HG03095 (cell line): Measurements from ENCODE around the gene PET100.

Source experiments
- ATAC-seq: cut with Tn5 transposase; IDR thresholded peaks from one replicate; pipeline ENCODE4 v1.9.1; 2021; ENCODE audit warnings: moderate library complexity; ENCODE audit not compliant: unreplicated experiment

Gene PET100, protein sequence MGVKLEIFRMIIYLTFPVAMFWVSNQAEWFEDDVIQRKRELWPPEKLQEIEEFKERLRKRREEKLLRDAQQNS

DNA sequence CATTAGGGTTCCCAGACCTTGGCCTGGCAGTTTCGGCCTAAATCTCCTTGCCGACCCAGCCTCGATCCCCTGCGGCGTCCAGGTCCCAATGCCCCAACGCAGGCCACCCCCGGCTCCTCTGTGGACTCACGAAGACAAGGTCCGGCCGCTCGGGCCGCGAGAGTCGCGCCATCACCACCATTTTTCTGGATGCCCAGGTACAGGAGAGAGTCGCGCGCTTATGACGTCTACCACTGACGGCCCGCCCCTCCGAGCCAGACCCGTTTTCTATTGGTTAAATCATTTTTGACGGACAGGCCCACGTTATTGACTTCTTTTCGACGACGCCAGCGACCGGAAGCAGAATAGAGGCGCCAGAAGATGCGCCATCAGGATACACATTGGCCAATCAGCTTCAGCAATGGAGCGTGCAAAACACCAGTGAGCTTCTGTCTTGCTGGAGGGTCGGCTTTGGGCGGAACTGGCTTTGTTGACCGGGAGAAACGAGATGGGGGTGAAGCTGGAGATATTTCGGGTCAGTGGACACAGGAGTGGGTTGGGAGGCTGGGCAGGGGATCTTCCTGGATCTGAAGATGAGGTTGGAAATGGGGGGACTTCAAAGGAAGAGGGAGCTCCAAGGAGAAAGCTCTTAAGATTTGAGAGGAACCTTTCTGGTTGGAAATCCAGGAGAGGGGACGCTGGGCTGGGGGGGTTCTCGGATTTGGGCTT is at the start of gene PET100, which contains the start of gene XAB2:
PET100 (plus strand) TSS at position 447 of the 708 bp plus-strand sequence; CDS start at position 488, 41 bp downstream.
XAB2 (minus strand) TSS at position 199 of the 708 bp plus-strand sequence; CDS start at position 181, 18 bp downstream.
- peak; percentile 75 for ATAC-seq

DNA sequence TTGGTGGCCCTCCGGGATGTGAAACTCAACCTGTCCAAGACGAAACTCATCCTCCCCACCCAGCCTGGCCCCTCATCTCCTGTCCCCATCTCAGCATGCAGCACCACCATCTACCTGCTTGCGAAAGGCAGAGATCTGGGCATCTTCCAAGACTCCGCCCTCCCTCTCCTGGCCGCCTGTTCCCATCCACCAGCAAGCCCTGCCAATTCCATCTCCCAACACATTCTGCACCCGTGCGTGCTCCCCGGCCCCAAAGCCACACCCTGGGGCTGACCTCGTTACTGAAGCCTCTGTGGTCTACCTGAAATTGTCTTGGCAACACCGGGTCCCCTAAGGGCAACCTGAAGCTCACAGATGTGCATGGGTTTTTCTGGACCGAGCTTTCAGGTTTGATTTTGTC is 47.1 kb upstream of the PET100 start:
- ATAC-seq = no peak

DNA sequence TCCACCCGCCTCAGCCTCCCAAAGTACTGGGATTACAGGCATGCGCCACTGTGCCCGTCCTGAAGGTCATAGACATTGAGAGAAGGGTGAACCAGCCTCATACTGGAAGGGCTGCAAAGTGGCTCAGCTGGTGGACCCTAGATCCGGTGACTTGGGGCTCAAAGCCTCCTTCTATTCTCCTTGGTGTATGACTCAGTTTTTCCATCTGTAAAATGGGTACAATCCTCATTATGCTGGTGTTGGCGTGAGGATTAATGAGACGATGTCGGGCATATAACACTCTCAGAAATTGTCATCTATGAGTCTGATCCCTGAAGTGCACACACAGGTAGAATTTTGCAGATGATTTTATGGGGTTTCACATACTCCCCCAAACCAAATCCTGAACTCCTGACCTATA is 39.8 kb upstream of the PET100 start:
- no peak for ATAC-seq

DNA sequence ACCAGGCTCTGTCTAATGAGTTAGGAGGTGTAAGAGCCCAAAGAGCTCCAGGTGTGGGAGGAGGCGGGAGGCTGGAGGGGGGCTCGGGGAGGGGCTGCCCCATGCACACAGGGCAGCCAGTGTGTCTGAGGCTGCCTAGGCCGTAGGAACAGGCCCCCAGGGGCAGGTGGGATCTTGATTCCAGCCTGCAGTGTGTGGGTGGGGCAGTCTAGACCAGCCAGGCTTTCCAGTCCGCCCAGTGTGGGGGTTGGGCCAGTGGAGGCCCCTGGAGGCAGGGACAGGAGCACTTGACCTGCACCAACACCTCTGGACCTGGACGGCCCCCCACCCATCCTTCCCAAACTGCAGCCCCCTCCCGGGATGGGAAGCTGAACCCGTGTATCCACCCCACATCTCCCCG is 39.3 kb upstream of the PET100 start:
- no peak for ATAC-seq

DNA sequence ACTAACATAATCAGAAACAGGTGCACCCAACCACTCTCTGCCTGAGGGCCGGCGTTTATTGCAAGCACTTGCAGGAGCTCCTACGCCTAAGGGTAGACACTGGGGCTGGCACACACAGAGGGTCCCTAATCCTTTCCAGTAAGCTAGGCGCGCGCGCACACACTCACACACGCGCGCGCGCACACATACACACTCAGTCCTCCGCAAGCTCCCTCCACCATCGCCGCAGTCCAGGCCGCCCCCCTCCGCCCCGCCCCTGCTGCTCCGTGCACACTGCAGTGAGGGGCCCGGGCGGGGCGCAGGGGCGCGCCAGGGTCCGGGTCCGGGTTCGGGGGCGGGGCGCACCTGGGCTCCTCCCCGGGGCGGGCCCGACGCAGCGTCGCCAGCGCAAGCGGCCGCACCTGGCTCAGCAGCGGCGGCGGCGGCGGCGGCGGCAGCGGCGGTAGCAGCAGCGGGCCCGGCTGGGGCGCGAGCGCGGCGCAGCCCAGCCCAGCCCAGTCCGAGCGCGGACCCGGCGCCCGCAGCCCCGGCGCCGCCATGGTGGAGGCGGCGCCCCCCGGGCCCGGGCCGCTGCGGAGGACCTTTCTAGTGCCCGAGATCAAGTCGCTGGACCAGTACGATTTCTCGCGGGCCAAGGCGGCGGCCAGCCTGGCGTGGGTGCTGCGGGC is 34.0 kb upstream of the PET100 start, which contains the start of gene CAMSAP3:
CAMSAP3 (plus strand) TSS at position 398 of the 668 bp plus-strand sequence; CDS start at position 538, 140 bp downstream.
- ATAC-seq = no peak

DNA sequence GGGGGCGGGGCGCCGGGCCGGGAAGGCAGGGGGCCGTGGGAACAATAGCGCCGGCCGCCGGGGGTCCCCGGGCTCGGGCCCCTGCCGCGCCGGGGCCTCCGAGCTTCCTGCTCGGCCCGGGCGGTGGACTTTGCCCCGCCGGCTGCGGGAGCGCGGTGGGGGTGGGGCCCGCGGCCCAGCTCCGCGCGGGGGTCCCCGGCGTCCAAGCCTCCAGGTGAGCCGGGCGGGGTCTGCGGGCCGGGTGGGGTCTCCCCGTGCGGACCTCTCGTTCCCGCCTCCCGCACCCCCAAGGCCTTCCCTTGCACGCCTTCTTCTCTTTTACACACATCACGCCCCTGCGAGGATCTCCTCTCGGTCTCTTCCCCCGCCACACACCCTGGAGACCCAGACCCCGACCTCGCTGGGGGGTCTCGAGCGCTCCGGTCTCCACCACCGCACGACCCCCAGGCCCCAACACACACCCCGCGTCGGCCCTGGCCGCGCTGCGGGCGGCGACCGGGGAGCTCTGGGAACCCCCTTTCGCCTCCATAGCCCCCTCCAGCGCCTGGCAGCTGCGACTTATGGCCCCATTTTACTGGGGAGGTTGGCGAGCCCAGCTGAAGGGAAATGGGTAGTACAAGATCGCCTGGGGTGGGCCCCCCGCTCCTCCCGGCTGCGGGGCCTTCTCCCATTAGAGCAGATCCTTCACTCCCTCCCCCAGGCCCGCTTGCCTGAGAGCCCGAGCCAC is 33.2 kb upstream of the PET100 start:
- no peak for ATAC-seq

GRCh38 chr19:7597689-7598088 is 31.9 kb upstream of the PET100 start:
- no peak for ATAC-seq

DNA sequence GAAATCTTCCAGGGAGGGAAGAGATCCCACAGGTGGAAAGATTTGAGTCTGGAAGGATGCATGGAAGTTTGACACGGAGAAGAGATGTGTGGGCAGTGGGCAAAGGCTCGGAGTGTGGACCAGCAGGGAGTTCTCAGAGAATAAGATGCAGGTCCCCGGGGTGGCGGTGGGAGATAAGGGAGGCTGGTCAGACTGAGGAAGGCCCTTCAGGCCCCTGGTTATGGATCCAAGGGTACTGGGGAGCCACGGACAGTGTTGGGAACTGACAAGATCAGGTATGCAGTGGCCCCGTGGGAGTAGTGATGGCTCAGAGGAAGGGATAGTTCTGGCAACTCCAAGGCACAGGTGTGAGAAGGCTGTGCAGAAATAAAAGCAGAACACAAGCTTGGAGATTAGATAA is 31.4 kb upstream of the PET100 start:
- ATAC-seq = no peak

GRCh38 chr19:7600721-7601120 is 28.9 kb upstream of the PET100 start:
- no peak for ATAC-seq

- ATAC-seq = no peak
Measured at GRCh38 chr19:7602240-7602934, 27.2 kb upstream of the PET100 start.

DNA sequence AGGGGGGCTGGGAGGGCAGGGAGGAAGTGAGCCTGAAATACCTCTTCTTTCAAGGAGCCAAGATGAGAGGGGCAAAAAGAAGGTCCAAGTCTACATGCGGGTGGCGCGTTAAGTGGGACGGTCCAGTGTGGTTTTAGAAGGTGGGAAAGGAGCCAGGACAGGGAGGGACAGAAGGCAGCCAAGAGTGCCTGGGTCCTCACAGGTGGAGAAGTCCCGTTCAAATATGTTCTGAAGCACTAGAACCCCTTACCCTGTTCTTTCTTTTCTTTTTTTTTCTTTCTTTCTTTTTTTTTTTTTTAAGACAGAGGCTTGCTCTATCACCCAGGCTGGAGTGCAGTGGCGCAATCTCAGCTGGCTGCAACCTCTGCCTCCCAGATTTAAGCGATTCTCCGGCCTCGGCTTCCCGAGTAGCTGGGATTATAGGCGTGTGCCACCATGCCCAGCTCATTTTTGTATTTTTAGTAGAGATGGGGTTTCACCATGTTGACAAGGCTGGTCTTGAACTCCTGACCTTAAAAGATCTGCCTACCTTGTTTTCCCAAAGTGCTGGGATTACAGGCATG is 26.6 kb upstream of the PET100 start:
- ATAC-seq = no peak

DNA sequence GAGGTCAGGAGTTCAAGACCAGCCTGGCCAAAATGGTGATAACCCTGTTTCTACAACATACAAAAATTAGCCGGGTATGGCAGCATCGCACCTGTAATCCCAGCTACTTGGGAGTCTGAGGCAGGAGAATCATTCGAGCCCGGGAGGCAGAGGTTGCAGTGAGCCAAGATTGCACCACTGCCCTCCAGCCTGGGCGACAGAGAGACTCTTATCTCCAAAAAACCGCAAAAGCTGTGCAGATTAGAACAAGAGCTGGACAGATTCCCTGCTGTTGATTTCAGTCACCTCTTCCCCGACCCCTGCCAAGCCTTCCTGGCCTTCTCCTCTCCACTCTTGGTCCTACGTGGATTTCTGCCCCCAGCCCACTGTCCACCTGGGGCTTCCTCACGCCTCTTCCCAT is 25.7 kb upstream of the PET100 start:
- ATAC-seq = no peak

GRCh38 chr19:7605490-7606222 is 23.9 kb upstream of the PET100 start:
- no peak for ATAC-seq

DNA sequence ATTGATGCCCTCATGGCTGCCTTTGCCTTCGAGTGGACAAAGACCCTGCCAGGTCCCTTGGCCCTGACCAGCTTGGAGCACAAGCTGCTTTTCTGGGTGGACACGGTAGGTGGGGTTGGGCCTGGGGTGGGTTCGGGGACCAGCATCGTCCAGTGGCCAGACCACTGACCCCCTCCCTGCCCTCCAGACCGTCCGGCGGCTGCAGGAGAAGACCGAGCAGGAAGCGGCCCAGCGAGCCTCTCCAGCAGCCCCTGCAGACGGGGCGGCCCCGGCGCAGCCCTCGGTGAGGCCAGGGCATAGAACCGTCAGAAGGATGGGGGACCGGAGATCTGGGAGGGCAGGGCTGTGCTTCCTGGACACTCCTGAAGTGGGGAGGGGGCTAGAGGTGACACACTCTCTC is 23.3 kb upstream of the PET100 start:
- ATAC-seq = no peak

DNA sequence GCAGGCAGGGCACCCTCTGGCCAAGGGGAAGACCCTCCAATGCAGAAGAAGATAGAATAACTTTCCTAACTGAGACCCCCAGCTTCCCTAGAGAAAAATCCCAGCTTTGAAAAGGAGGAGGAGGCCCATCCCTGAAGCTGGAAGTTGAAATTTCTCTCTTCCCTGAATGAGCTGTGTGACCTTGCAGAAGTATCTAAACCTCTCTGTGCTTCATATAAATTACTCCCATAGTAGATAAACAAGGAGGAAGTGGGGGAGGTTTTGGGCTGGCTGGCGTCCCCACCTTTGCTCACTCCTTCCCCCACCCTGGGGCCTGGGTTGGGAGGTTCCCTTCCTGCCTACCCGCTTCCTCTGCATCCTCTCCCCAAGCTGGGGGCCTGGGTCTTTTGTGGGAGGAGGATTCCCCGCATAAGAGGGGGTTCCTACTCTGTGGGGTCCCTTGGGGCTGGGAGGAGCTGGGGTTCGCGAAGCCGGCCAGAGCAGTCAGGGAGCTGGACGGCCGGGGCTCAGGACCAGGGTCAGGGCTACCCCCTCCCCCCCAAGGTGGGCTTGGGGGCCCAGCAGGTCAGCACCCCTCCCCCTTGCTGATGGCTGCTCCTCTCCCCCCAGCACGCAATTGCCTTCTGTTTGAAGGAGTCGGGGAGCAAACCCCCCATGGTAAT is 22.2 kb upstream of the PET100 start:
- no peak for ATAC-seq

- ATAC-seq = no peak
Measured at GRCh38 chr19:7607874-7608560, 21.6 kb upstream of the PET100 start.

DNA sequence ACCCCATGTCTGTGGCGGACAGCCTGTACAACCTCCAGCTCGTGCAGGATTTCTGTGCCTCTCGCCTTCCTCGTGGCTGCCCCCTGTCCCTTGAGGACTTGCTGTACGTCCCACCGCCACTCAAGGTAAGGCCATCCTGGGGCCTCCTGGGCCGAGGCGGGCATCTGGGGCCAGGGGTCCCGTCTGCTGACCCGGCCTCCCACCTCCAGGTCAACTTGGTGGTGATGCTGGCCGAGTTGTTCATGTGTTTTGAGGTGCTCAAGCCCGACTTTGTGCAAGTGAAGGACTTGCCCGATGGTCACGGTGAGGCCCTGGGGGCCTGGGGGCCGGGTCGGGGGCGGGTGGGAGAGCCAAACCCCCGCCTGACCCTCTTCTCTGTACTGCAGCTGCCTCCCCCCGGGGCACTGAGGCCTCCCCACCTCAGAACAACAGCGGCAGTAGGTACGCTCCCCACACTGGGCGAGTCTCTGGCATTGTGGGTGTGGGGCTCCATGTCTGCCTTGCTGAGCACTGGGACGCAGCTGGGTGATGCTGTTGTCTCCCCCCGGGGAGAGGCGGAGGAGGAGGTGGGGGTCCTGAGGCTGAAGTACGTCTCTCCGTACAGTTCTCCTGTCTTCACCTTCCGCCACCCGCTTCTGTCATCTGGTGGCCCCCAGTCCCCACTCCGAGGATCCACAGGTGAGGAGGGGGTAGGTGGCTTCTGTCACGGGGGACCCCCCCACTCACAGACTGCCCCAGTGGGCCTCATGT is 18.9 kb upstream of the PET100 start:
- no peak for ATAC-seq
